ENCODE results near the gene POU2F1. TPM values are rescaled to one million over a fixed set of nuclear protein-coding genes. Genes with fewer than 3 reads are reported as not detected.

The POU2F1 gene
- total RNA-seq, 2 experiments from 2014 or later = 18.7 to 52.3 TPM

DNA sequence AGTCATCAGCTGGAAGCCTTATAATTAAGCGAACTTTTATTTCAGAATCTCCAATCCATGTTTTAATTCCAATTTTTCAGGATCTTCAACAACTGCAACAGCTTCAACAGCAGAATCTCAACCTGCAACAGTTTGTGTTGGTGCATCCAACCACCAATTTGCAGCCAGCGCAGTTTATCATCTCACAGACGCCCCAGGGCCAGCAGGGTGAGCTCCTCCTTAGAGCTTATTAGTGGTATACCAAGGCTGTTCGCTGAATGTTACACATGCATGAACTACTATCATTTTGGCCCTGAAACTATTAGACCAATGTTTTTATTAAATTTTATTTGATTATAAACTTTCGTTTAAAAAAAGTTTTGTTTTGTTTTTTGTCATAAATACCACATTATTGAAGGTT, 155.3 kb downstream of the POU2F1 start:
- TF ChIP-seq CTCF (conservative IDR thresholded peaks at IDR 0.05; ENCODE audit: low read length) (no peak), EZH2phosphoT487 (IDR thresholded peaks at IDR 0.05; ENCODE audit: borderline replicate concordance, low read depth, low read length) (no peak)
- DNase-seq (ENCODE audit: low spot score) = no peak

DNA sequence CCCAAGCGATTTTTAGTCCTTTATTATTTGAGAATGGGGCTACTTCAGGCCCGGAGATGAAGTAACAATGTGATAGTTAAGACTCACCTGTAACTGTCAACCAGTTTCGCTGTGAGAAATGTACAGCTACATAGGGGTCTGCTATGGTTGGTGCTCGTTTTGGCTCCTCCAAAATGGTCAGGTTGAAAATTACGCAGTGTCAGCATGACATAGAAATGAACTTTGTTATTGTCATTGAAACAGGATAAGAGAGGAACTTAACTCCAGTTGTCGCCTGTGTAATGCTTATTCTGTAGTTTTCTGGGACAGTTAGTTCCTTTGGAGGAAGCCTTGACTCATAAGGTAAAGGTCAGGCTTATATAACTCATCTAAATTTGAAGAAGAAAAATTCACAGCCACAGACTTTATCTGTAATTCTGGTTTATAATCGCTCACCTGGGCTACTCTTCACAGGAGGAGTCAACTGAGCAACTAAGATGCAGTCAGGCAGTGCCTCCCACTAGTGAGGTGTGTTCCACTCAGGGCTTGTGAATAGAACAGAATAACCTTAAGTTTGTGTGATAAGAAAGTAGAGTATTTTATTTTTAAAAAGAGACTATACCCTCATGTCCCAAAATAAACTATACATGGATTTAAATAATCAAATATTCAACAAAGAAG, 166.7 kb downstream of the POU2F1 start:
- no peak for DNase-seq (ENCODE audit: low spot score)
- Histone ChIP-seq H4K20me1 (ENCODE audit: insufficient read depth, low read length) (no peaks in the 10 kb centered on the region), H3K9me2 (ENCODE audit: insufficient read depth, low read length) (no peaks in the 10 kb centered on the region), H2AFZ (ENCODE audit: low read length) (no peak overlapping the region), H3K4me3 (ENCODE audit: low read depth, low read length, poor library complexity, severe bottlenecking) (no peak overlapping the region), H3K27ac (ENCODE audit: low read depth, low read length, poor library complexity, severe bottlenecking) (no peak overlapping the region), H3K4me1 (ENCODE audit: insufficient read depth, low read length, poor library complexity, severe bottlenecking) (no peaks in the 10 kb centered on the region), H3K4me2 (ENCODE audit: low read length) (no peak overlapping the region), H3K79me2 (ENCODE audit: insufficient read depth, low read depth, low read length) (no peaks in the 10 kb centered on the region), H3K36me3 (ENCODE audit: insufficient read depth, low read length) (peaks cover 90% of the 10 kb centered on the region), H3K9me3 (ENCODE audit: low read length) (no peaks in the 10 kb centered on the region)
- ChIA-PET CTCF (ENCODE audit: unreplicated experiment) (interaction anchor here (1.0 kb wide), 1 partner anchor 16 kb away, joined by 3 read pairs; no protein-coding TSS in a partner anchor), POLR2A (interaction anchor here (0.6 to 1.5 kb wide), 3 partner anchors 12 to 29 kb away, joined by 3 to 4 read pairs (median 4); no protein-coding TSS in a partner anchor)
- intact Hi-C loops (cut with micrococcal nuclease; ENCODE audit: unreplicated experiment) = no loop called here
- TF ChIP-seq CTCF (conservative IDR thresholded peaks at IDR 0.05; ENCODE audit: low read length) = no peak
- TF ChIP-seq EZH2phosphoT487 (IDR thresholded peaks at IDR 0.05; ENCODE audit: borderline replicate concordance, low read depth, low read length) = no peak
- no TSS peak for BruUV-seq (replicated peaks)

More for the DNA sequence above, 155.3 kb downstream of the POU2F1 start:
- POLR2A ChIA-PET = interaction anchor here (2.4 to 4.2 kb wide), 2 partner anchors 14 to 16 kb away, joined by 7 to 18 read pairs; no protein-coding TSS in a partner anchor
- no peak overlapping the region for H2AFZ ChIP-seq (ENCODE audit: low read length)
- no peak overlapping the region for H3K4me2 ChIP-seq (ENCODE audit: low read length)
- no TSS peak for BruUV-seq (replicated peaks)
- no peaks in the 10 kb centered on the region for H4K20me1 ChIP-seq (ENCODE audit: insufficient read depth, low read length)
- H3K27ac ChIP-seq (ENCODE audit: low read depth, low read length, poor library complexity, severe bottlenecking) = no peak overlapping the region
- CTCF ChIA-PET (ENCODE audit: unreplicated experiment) = no interaction called here
- H3K4me1 ChIP-seq (ENCODE audit: insufficient read depth, low read length, poor library complexity, severe bottlenecking) = no peaks in the 10 kb centered on the region
- intact Hi-C loops (cut with micrococcal nuclease; ENCODE audit: unreplicated experiment) = no loop called here
- no peak overlapping the region for H3K4me3 ChIP-seq (ENCODE audit: low read depth, low read length, poor library complexity, severe bottlenecking)
- peaks cover 96% of the 10 kb centered on the region for H3K36me3 ChIP-seq (ENCODE audit: insufficient read depth, low read length)
- no peaks in the 10 kb centered on the region for H3K79me2 ChIP-seq (ENCODE audit: insufficient read depth, low read depth, low read length)
- H3K9me2 ChIP-seq (ENCODE audit: insufficient read depth, low read length) = no peaks in the 10 kb centered on the region
- no peaks in the 10 kb centered on the region; the same call in 1 of the 2 replicates for H3K9me3 ChIP-seq (ENCODE audit: low read length)

- ChIA-PET CTCF (ENCODE audit: unreplicated experiment) (no interaction called here), POLR2A (no interaction called here)
- Histone ChIP-seq H3K4me3 (ENCODE audit: low read depth, low read length, poor library complexity, severe bottlenecking) (no peak overlapping the region), H4K20me1 (ENCODE audit: insufficient read depth, low read length) (no peaks in the 10 kb centered on the region), H3K27ac (ENCODE audit: low read depth, low read length, poor library complexity, severe bottlenecking) (no peak overlapping the region), H3K4me2 (ENCODE audit: low read length) (no peak overlapping the region), H3K9me3 (ENCODE audit: low read length) (no peaks in the 10 kb centered on the region), H3K9me2 (ENCODE audit: insufficient read depth, low read length) (no peaks in the 10 kb centered on the region), H2AFZ (ENCODE audit: low read length) (no peak overlapping the region), H3K4me1 (ENCODE audit: insufficient read depth, low read length, poor library complexity, severe bottlenecking) (no peaks in the 10 kb centered on the region), H3K36me3 (ENCODE audit: insufficient read depth, low read length) (peaks cover 87% of the 10 kb centered on the region), H3K79me2 (ENCODE audit: insufficient read depth, low read depth, low read length) (no peaks in the 10 kb centered on the region)
- no peak for DNase-seq (ENCODE audit: low spot score)
- no TSS peak for BruUV-seq (replicated peaks)
- TF ChIP-seq CTCF (conservative IDR thresholded peaks at IDR 0.05; ENCODE audit: low read length) (no peak), EZH2phosphoT487 (IDR thresholded peaks at IDR 0.05; ENCODE audit: borderline replicate concordance, low read depth, low read length) (no peak)
- intact Hi-C loops (cut with micrococcal nuclease; ENCODE audit: unreplicated experiment) = no loop called here
Measured at GRCh38 chr1:167388976-167389375, 168.3 kb downstream of the POU2F1 start.
